Stimulated activated CD4-positive, alpha-beta T cell treated with anti-CD3 and anti-CD28 coated beads, Interleukin-1b, Interleukin-23, amount 100 ng/mL, for 24 hours (primary cell): ENCODE results near the gene POLE.

Source experiments
- DNase-seq, 4 experiments: peaks; one replicate each; pipeline ENCODE4 v3.0.0-alpha.2; 2020; ENCODE audit warnings: low read depth in 4 of 4, low spot score in 1 of 4

The POLE gene

DNA sequence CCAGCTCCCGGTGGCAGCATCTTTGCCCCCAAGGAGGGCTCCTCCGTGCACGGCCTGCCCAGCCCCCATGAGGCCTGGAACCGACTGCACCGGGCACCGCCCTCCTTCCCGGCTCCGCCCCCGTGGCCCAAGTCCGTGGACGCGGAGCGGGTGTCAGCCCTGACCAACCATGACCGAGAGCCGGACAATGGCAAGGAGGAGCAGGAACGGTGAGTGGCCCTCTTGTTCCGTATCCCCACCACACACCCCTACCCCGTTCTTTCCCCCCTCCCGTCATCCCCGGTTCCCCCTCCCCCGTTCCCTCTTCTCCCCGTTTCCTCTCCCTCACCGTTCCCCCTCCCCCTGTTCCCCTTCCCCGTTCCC, 105.1 kb downstream of the POLE start:
- DNase-seq, result no peak

GRCh38 chr12:132581348-132582057, 105.6 kb downstream of the POLE start:
- no peak for DNase-seq

GRCh38 chr12:132580701-132581292, 106.3 kb downstream of the POLE start:
- DNase-seq, result no peak

GRCh38 chr12:132579744-132580143, 107.4 kb downstream of the POLE start:
- DNase-seq, result no peak

DNA sequence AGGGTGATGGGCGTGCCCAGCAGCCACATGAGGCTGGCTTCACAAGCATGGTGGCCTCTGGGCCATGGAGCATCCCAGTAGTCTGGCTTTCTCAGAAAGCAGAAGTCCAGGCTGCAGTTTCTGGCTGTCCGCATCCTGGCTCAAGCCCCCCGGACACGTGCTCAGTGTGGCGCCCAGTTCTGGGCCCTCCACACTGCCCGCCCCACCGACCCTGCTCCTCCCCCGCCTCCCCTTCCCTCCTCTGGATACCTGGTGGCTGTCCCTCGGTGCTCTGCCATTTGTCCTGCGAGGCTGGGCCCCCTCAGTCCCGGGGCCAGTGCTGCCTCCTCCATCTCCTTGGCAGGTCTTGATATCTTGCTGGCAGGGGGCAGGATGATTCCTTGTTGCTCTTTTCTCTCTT, 108.3 kb downstream of the POLE start:
- DNase-seq, result no peak

DNA sequence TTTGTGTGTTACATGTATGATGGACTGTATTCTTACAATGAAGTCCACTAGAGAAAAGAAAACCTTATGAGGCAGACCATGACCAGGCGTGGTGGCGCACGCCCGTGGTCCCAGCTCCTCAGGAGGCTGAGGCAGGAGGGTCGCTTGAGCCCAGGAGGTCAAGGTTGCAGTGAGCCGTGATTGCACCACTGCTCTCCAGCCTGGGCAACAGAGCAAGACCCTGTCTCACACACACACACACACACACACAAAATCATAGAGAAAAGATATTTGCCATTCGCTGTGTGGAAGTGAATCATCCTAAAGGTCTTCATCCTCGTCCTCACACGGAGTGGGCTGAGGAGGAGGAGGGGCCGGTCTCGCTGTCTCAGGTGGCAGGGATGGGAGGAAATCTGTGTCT, 109.0 kb downstream of the POLE start:
- DNase-seq, result no peak

GRCh38 chr12:132577191-132577920, 109.8 kb downstream of the POLE start:
- DNase-seq, result no peak

DNA sequence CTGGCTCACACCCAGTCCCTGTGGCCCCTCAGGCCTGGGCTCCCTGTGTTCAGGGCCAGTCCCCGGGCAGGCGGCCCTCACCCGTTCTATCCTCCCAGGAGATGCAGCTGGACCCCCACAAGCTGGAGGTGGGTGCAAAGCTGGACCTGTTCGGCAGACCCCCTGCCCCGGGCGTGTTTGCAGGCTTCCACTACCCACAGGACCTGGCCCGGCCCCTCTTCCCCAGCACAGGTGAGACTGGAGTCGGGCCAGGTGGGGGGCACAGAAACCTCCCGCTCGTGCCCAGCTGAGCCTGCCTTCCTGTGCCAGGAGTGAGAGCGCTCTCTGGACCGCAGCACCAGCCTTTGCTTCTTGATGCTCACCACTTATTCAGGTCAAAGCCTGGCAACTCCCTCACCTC, 110.4 kb downstream of the POLE start:
- no peak for DNase-seq

GRCh38 chr12:132575661-132576060, 111.5 kb downstream of the POLE start:
- no peak for DNase-seq

DNA sequence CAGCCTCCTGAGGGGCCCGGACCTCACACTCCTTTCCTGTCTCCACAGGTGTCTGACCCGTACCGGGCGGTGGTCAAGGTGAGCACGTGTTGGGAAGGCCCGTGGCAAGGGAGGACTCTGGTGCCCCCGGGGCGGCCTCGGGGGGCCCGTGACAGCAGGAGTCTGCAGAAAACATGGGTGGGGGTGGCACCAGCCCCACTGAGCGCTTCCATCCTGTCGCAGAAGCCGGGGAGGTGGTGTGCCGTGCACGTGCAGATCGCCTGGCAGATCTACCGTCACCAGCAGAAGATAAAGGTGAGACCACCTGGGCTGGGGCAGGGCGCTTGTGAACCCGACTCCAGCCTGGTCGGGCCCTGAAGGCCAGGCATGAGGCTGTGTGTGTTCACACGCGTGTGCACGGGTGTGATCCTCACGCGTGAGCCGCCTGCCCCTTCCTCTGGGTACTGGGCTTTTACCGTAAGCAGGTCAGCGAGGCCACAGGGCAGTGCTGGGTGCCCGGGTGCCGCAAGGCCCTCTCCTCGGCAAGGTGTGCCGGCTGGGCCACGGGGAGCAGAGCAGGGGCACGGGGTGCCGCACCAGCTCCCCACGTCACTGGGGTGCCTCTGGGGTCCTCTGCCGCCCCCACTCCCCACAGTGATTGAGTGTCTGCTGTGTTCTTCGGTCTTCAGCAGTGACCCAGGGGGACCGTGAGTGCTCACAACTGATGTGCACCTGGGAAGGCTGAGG, 112.7 kb downstream of the POLE start:
- DNase-seq, result no peak
